ENCODE measurements around the gene HPGD.

GRCh38 chr4:174479140-174479539 lies 43.1 kb downstream of the HPGD start:
- no peak for TF ChIP-seq POLR2AphosphoS5 (IDR thresholded peaks at IDR 0.05)
- TF ChIP-seq CTCF (IDR thresholded peaks at IDR 0.05), result no peak
- no peak for TF ChIP-seq POLR2A (IDR thresholded peaks at IDR 0.05; ENCODE audit: low read depth)
